ENCODE data around the gene ARHGAP15. TPM values are rescaled to one million over a fixed set of nuclear protein-coding genes. Genes with fewer than 3 reads are reported as not detected.

Gene ARHGAP15
- total RNA-seq, 1 experiment from 2014 or later = 0.41 TPM

- no peak for ATAC-seq
- intact Hi-C loops (cut with micrococcal nuclease; ENCODE audit: unreplicated experiment) = no loop called here
- H3K27ac ChIP-seq (ENCODE audit: low read length) = no peak overlapping the region
Measured at GRCh38 chr2:143705108-143705707, 576.0 kb downstream of the ARHGAP15 start.

DNA sequence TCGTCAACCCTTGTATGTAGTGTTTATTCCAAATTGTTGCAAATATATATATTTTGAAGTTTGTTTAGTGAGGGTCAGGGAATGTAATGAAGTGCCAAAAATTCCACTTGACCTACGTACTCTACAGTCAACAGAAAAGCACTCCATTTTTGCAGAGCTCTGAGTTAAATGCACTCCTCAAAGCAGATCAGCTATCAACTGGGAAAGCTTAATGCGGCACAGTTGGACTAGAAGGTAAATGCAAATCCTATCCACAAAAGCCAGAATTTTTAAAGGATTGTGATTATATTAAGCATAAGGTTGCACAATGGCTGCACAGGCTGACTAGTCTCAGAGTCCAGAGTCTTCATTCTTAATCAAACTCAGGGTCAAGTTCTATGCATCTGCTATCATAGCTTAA, 577.1 kb downstream of the ARHGAP15 start:
- ChIA-PET POLR2A (no interaction called here), CTCF (no interaction called here)
- no peaks in the 10 kb centered on the region for H3K9me3 ChIP-seq (ENCODE audit: control insufficient read depth, insufficient read depth, low read depth, low read length)
- in situ Hi-C loops (cut with HindIII; ENCODE audit: low pct_unique_long_range_greater_than_20kb, low sequenced_read_pairs) (no loop called here), intact Hi-C loops (cut with micrococcal nuclease; ENCODE audit: unreplicated experiment) (no loop called here)
- no peak for TF ChIP-seq TCF7L2 (IDR thresholded peaks at IDR 0.05; ENCODE audit: low read depth, low read length)
- no peak for TF ChIP-seq CTCF (IDR thresholded peaks at IDR 0.05)
- no peak for TF ChIP-seq SIN3A (IDR thresholded peaks at IDR 0.05; ENCODE audit: borderline replicate concordance, insufficient read depth, low read depth, low read length)
- no peak for TF ChIP-seq POLR2AphosphoS5 (IDR thresholded peaks at IDR 0.05; ENCODE audit: low read depth, low read length)
- no peak for TF ChIP-seq REST (IDR thresholded peaks at IDR 0.05; ENCODE audit: insufficient read depth in 1 of 2, low read depth in 2 of 2, low read length in 1 of 2)
- no peaks in the 10 kb centered on the region for H3K4me1 ChIP-seq (ENCODE audit: control insufficient read depth, insufficient read depth, low read length)
- H3K4me3 ChIP-seq (ENCODE audit: low read depth in 2 of 2, low read length in 2 of 2) = no peak overlapping the region
- H3K27me3 ChIP-seq (ENCODE audit: control insufficient read depth, insufficient read depth, low read length) = no peaks in the 10 kb centered on the region
- no TSS peak for BruUV-seq (replicated peaks)
- H3K36me3 ChIP-seq (ENCODE audit: control insufficient read depth, insufficient read depth, low read length) = no peaks in the 10 kb centered on the region
- no peak overlapping the region for H3K27ac ChIP-seq (ENCODE audit: low read length)
- DNase-seq (ENCODE audit: low read depth, low spot score) (no peak), ATAC-seq (no peak)

More at GRCh38 chr2:143705108-143705707, 576.0 kb downstream of the ARHGAP15 start:
- in situ Hi-C loops (cut with HindIII; ENCODE audit: low pct_unique_long_range_greater_than_20kb, low sequenced_read_pairs) = no loop called here
- Histone ChIP-seq H3K9me3 (ENCODE audit: control insufficient read depth, insufficient read depth, low read depth, low read length) (no peaks in the 10 kb centered on the region), H3K4me1 (ENCODE audit: control insufficient read depth, insufficient read depth, low read length) (no peaks in the 10 kb centered on the region), H3K27me3 (ENCODE audit: control insufficient read depth, insufficient read depth, low read length) (no peaks in the 10 kb centered on the region), H3K36me3 (ENCODE audit: control insufficient read depth, insufficient read depth, low read length) (no peaks in the 10 kb centered on the region), H3K4me3 (ENCODE audit: low read depth in 2 of 2, low read length in 2 of 2) (no peak overlapping the region)
- no TSS peak for BruUV-seq (replicated peaks)
- POLR2A ChIA-PET = no interaction called here
- no peak for TF ChIP-seq REST (IDR thresholded peaks at IDR 0.05; ENCODE audit: insufficient read depth in 1 of 2, low read depth in 2 of 2, low read length in 1 of 2)
- no peak for TF ChIP-seq SIN3A (IDR thresholded peaks at IDR 0.05; ENCODE audit: borderline replicate concordance, insufficient read depth, low read depth, low read length)
- no peak for TF ChIP-seq CTCF (IDR thresholded peaks at IDR 0.05)
- TF ChIP-seq TCF7L2 (IDR thresholded peaks at IDR 0.05; ENCODE audit: low read depth, low read length) = no peak
- no peak for TF ChIP-seq POLR2AphosphoS5 (IDR thresholded peaks at IDR 0.05; ENCODE audit: low read depth, low read length)
- CTCF ChIA-PET = no interaction called here
- DNase-seq (ENCODE audit: low read depth, low spot score) = no peak
